Peyer's patch (tissue), 4 donors: ENCODE results near the gene MSL2.
"Not testable (repeated sequence)": the region's sequence is repeated elsewhere in the genome, so short reads cannot be mapped to it uniquely, and the experiment has no call there.

Experiments
- POLR2A ChIP-seq, 2 donors: fragments of 450-650 bp; IDR thresholded peaks; one replicate each; pipeline ENCODE4 v1.5.1; 2017; ENCODE audit warnings: antibody characterized with exemption in 2 of 2, mild to moderate bottlenecking in 2 of 2, moderate library complexity in 2 of 2
- TF ChIP-seq, protein P1 (sequence below), 6 experiments: fragments of 450-650 bp in 4 of 6; fragments of 200-600 bp in 2 of 6; sonication (generic) in 1 of 6; IDR thresholded peaks; one replicate each; pipeline ENCODE4 v1.5.1; 2017 to 2019; ENCODE audit warnings: antibody characterized with exemption in 6 of 6, mild to moderate bottlenecking in 3 of 6, moderate library complexity in 1 of 6

DNA sequence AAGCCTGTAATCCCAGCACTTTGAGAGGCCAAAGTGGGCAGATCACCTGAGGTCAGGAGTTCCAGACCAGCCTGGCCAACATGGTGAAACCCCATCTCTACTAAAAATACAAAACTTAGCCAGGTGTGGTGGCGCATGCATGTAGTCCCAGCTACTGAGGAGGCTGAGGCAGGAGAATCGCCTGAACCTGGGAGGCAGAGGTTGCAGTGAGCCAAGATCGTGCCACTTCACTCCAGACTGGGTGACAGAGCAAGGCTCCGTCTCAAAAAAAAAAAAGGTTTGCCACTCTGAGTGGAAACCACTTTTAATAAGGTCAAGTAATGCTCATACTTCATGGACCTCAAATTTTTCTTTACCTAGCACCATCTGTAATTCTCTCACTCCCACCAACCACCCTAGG is 51.7 kb downstream of the MSL2 start:
- not testable (repeated sequence) for TF ChIP-seq POLR2A (IDR thresholded peaks at IDR 0.05)
- TF ChIP-seq, protein P1, sequence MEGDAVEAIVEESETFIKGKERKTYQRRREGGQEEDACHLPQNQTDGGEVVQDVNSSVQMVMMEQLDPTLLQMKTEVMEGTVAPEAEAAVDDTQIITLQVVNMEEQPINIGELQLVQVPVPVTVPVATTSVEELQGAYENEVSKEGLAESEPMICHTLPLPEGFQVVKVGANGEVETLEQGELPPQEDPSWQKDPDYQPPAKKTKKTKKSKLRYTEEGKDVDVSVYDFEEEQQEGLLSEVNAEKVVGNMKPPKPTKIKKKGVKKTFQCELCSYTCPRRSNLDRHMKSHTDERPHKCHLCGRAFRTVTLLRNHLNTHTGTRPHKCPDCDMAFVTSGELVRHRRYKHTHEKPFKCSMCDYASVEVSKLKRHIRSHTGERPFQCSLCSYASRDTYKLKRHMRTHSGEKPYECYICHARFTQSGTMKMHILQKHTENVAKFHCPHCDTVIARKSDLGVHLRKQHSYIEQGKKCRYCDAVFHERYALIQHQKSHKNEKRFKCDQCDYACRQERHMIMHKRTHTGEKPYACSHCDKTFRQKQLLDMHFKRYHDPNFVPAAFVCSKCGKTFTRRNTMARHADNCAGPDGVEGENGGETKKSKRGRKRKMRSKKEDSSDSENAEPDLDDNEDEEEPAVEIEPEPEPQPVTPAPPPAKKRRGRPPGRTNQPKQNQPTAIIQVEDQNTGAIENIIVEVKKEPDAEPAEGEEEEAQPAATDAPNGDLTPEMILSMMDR (IDR thresholded peaks at IDR 0.05): not testable (repeated sequence)
